SK-N-SH (cell line): Measurements from ENCODE around the gene ZNF747. TPM values are rescaled to one million over a fixed set of nuclear protein-coding genes. Genes with fewer than 3 reads are reported as not detected.

Experiments
- CTCF ChIA-PET: fragments of 300-600, 350-600 bp; formaldehyde crosslinking; extraction: SDS; loops from one replicate; lab custom pipeline; 2021; lab: Yijun Ruan, JAX
- POLR2A ChIA-PET: fragments of 350-600 bp; sonication (Branson Sonifier 250); formaldehyde crosslinking; extraction: SDS; loops from one replicate; lab custom pipeline; 2020; ENCODE audit warnings: antibody characterized with exemption, inconsistent platforms; lab: Yijun Ruan, JAX
- DNase-seq: peaks from one replicate; pipeline ENCODE4 v3.0.0; 2012
- H2AFZ ChIP-seq: fragments of 200-600 bp; sonication (generic); 2 replicates; pipeline ENCODE4 v1.8.1; 2016; ENCODE audit warnings: antibody characterized with exemption, mild to moderate bottlenecking, low read depth
- H3F3A ChIP-seq: fragments of 200-600 bp; sonication (generic); replicated peaks from 2 replicates; pipeline ENCODE3; 2016; ENCODE audit warnings: antibody characterized with exemption, mild to moderate bottlenecking; ENCODE audit not compliant: insufficient read depth
- H3K27ac ChIP-seq, 2 experiments: fragments of 200-500 bp in 1 of 2; fragments of 200-600 bp in 1 of 2; sonication (Bioruptor generic) in 1 of 2; sonication (generic), shearing (Covaris generic) in 1 of 2; 2 replicates each; pipeline versions ENCODE4 v1.5.1 to v1.6.1; 2014 to 2016; ENCODE audit warnings: low read depth in 2 of 2, inconsistent platforms in 1 of 2, low read length in 1 of 2, mild to moderate bottlenecking in 1 of 2, mixed read lengths in 1 of 2
- H3K27me3 ChIP-seq: fragments of 200-600 bp; sonication (generic), shearing (Covaris generic); 2 replicates; pipeline ENCODE4 v1.6.1; 2016; ENCODE audit warnings: mixed run types; ENCODE audit not compliant: insufficient read depth
- H3K36me3 ChIP-seq, 2 experiments: fragments of 200-500 bp in 1 of 2; fragments of 200-600 bp in 1 of 2; sonication (Bioruptor generic) in 1 of 2; sonication (generic) in 1 of 2; replicated peaks in 1 of 2; 2 replicates each; pipeline versions ENCODE3 to v1.5.1; 2014 to 2016; ENCODE audit warnings: low read length in 1 of 2, mild to moderate bottlenecking in 1 of 2; ENCODE audit not compliant: insufficient read depth in 2 of 2, control insufficient read depth in 1 of 2
- H3K4me1 ChIP-seq, 2 experiments: fragments of 200-500 bp in 1 of 2; fragments of 200-600 bp in 1 of 2; sonication (Bioruptor generic) in 1 of 2; sonication (generic), shearing (Covaris generic) in 1 of 2; 2 replicates each; pipeline versions ENCODE4 v1.5.1 to v1.6.1; 2014 to 2016; ENCODE audit warnings: low read depth in 1 of 2, low read length in 1 of 2, mixed run types in 1 of 2; ENCODE audit not compliant: insufficient read depth in 2 of 2, control insufficient read depth in 1 of 2
- H3K4me2 ChIP-seq: fragments of 200-600 bp; sonication (generic), shearing (Covaris generic); 2 replicates; pipeline ENCODE4 v1.6.1; 2017; ENCODE audit warnings: mixed run types
- H3K4me3 ChIP-seq, 2 experiments: fragments of 200-500 bp in 1 of 2; fragments of 200-600 bp in 1 of 2; sonication (Bioruptor generic) in 1 of 2; sonication (generic), shearing (Covaris generic) in 1 of 2; 2 replicates each; pipeline versions ENCODE4 v1.5.1 to v1.8.1; 2014 to 2016; ENCODE audit warnings: low read depth in 2 of 2, inconsistent platforms in 1 of 2, low read length in 1 of 2, mild to moderate bottlenecking in 1 of 2, mixed read lengths in 1 of 2, moderate library complexity in 1 of 2
- H3K79me2 ChIP-seq: fragments of 200-600 bp; sonication (generic); 2 replicates; pipeline ENCODE4 v1.8.1; 2017; ENCODE audit warnings: mild to moderate bottlenecking; ENCODE audit not compliant: insufficient read depth
- H3K9ac ChIP-seq: fragments of 200-600 bp; sonication (generic); 2 replicates; pipeline ENCODE4 v1.6.1; 2017; ENCODE audit warnings: mixed run types
- H3K9me2 ChIP-seq: fragments of 200-600 bp; sonication (generic); 2 replicates; pipeline ENCODE4 v1.6.1; 2017; ENCODE audit warnings: mixed run types
- H3K9me3 ChIP-seq: fragments of 200-600 bp; sonication (generic); 2 replicates; pipeline ENCODE4 v1.6.1; 2017; ENCODE audit warnings: mixed run types, mild to moderate bottlenecking, moderate library complexity
- H4K20me1 ChIP-seq: fragments of 200-600 bp; sonication (generic); 2 replicates; pipeline ENCODE4 v1.6.1; 2017; ENCODE audit warnings: mild to moderate bottlenecking, mixed run types; ENCODE audit not compliant: insufficient read depth
- ELF1 ChIP-seq: IDR thresholded peaks from 2 replicates; pipeline ENCODE4 v1.4.0; 2012
- EP300 ChIP-seq, 2 experiments: IDR thresholded peaks; 2 replicates each; pipeline versions ENCODE4 v1.4.0 to v1.6.1; 2012; ENCODE audit warnings: borderline replicate concordance in 1 of 2, low read depth in 1 of 2, low read length in 1 of 2
- EZH2phosphoT487 ChIP-seq: fragments of 200-600 bp; sonication (generic); IDR thresholded peaks from 2 replicates; pipeline ENCODE4 v1.6.1; 2017; ENCODE audit warnings: low read depth, mixed run types, mild to moderate bottlenecking, antibody characterized with exemption, moderate library complexity, borderline replicate concordance
- FOSL2 ChIP-seq: IDR thresholded peaks from 2 replicates; pipeline ENCODE4 v1.4.0; 2012; ENCODE audit warnings: low read depth, mild to moderate bottlenecking, moderate library complexity, borderline replicate concordance
- FOXJ3 ChIP-seq: sonication (generic); formaldehyde crosslinking; IDR thresholded peaks from 2 replicates; pipeline ENCODE4 v1.5.1; 2020; ENCODE audit warnings: mild to moderate bottlenecking, missing genetic modification reagents
- FOXM1 ChIP-seq: IDR thresholded peaks from 2 replicates; pipeline ENCODE4 v1.4.0; 2012; ENCODE audit warnings: low read depth, mild to moderate bottlenecking
- GABPA ChIP-seq: IDR thresholded peaks from 2 replicates; pipeline ENCODE4 v1.4.0; 2012; ENCODE audit warnings: low read depth, mild to moderate bottlenecking
- IRF3 ChIP-seq: fragments of 150-350 bp; IDR thresholded peaks from 2 replicates; pipeline ENCODE4 v1.6.1; 2016; ENCODE audit warnings: mild to moderate bottlenecking, low read depth, low read length
- MAX ChIP-seq: IDR thresholded peaks from 2 replicates; pipeline ENCODE4 v1.4.0; 2012; ENCODE audit warnings: low read depth
- MXI1 ChIP-seq: IDR thresholded peaks from 2 replicates; pipeline ENCODE4 v1.6.1; 2012; ENCODE audit warnings: mild to moderate bottlenecking, low read depth, low read length, improper control_type of control experiment
- NRF1 ChIP-seq: IDR thresholded peaks from 2 replicates; pipeline ENCODE4 v1.6.1; 2012; ENCODE audit warnings: low read depth, mild to moderate bottlenecking, low read length
- POLR2AphosphoS5 ChIP-seq: IDR thresholded peaks from 2 replicates; pipeline ENCODE4 v1.6.1; 2012; ENCODE audit warnings: low read depth, low read length
- RXRA ChIP-seq: IDR thresholded peaks from 2 replicates; pipeline ENCODE4 v1.4.0; 2012; ENCODE audit warnings: low read depth, mild to moderate bottlenecking, borderline replicate concordance
- SIN3A ChIP-seq: IDR thresholded peaks from 2 replicates; pipeline ENCODE4 v1.6.1; 2012; ENCODE audit warnings: low read depth, mild to moderate bottlenecking, low read length, moderate library complexity, borderline replicate concordance
- TAF1 ChIP-seq: IDR thresholded peaks from 2 replicates; pipeline ENCODE4 v1.6.1; 2012; ENCODE audit warnings: low read depth, mild to moderate bottlenecking, low read length, moderate library complexity, borderline replicate concordance
- TCF12 ChIP-seq: IDR thresholded peaks from 2 replicates; pipeline ENCODE4 v1.4.0; 2012
- TEAD4 ChIP-seq: IDR thresholded peaks from 2 replicates; pipeline ENCODE4 v1.4.0; 2012; ENCODE audit warnings: mild to moderate bottlenecking, borderline replicate concordance; ENCODE audit not compliant: insufficient read depth
- ZBTB33 ChIP-seq: IDR thresholded peaks from 2 replicates; pipeline ENCODE4 v1.4.0; 2012; ENCODE audit warnings: low read depth, borderline replicate concordance
- WGBS: methylation state at CpG from one replicate; pipeline ENCODE4 v1.1.6; 2017; ENCODE audit warnings: low lambda C conversion rate; 5-methylcytosine and 5-hydroxymethylcytosine counted together
- polyA plus RNA-seq, 3 experiments: library from polyadenylated mRNA; depleted of rRNA; stranded (reverse); fragments of >200 nt; gene quantifications; 2 replicates each; pipeline ENCODE4 v1.2.3, GENCODE V29; 2012
- TF ChIP-seq, protein P1 (sequence below): fragments of 150-350 bp; IDR thresholded peaks from 2 replicates; pipeline ENCODE4 v1.6.1; 2017; ENCODE audit warnings: antibody characterized with exemption, low read length, low read depth, borderline replicate concordance
- TF ChIP-seq, protein P2 (sequence below): IDR thresholded peaks from 2 replicates; pipeline ENCODE4 v1.4.0; 2012; ENCODE audit warnings: low read depth, borderline replicate concordance

The ZNF747 gene
- polyA plus RNA-seq, 1 of the 3 experiments (the other 2 are of a cell fraction): 5.8 TPM

DNA sequence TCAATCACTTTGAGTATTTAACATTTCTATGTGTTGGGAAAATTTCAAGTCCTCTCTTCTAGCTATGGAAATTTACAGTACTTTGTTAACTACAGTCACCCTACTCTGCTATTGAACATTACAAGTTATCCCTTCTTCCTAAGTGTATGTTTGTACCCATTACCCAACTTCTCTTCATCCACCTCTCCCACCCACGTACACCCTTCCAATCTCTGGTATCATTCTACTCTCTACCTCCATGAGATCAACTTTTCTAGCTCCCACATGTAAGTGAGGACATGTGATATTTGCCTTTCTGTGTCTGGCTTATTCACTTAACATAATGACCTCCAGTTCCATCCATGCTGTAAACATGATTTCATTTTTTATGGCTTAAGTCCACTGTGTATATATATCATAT, 40.0 kb upstream of the ZNF747 start:
- DNase-seq: no peak
- WGBS: 91% methylated on average over 1 of the region's 1 CpG
- H3K4me2 ChIP-seq: no peak overlapping the region
- CTCF ChIA-PET: no interaction called here
- no peaks in the 10 kb centered on the region for H3K9me3 ChIP-seq
- POLR2A ChIA-PET: no interaction called here
- no peak overlapping the region for H3K9ac ChIP-seq
- peaks cover 5 to 12% of the 10 kb centered on the region in 2 experiments; a peak in 1 of 4 replicates for H3K4me1 ChIP-seq
- H3K27me3 ChIP-seq: no peaks in the 10 kb centered on the region
- H3F3A ChIP-seq: peaks cover 14% of the 10 kb centered on the region
- H3K9me2 ChIP-seq: no peaks in the 10 kb centered on the region
- no peak overlapping the region for H3K27ac ChIP-seq
- no peaks in the 10 kb centered on the region for H4K20me1 ChIP-seq
- peaks cover 0 to 3% of the 10 kb centered on the region in 2 experiments for H3K36me3 ChIP-seq
- H3K4me3 ChIP-seq: no peak overlapping the region
- no peaks in the 10 kb centered on the region; the same call in 1 of the 2 replicates for H3K79me2 ChIP-seq
- TF ChIP-seq RXRA: no peak
- TF ChIP-seq TCF12: no peak
- H2AFZ ChIP-seq: no peak overlapping the region

GRCh38 chr16:30571445-30572322, 37.0 kb upstream of the ZNF747 start, which contains the start of gene ZNF688:
Gene ZNF688 (minus strand): TSS chr16:30571714. CDS start chr16:30571629, 85 bp downstream.
- ChIA-PET CTCF (interaction anchor here (0.6 to 2.7 kb wide), 19 partner anchors 13 to 162 kb away, joined by 3 to 10 read pairs (median 3); partner anchors contain the start of genes DCTPP1, FBRS, PRR14 and ZNF689), POLR2A (interaction anchor here (0.7 to 2.8 kb wide), 12 partner anchors 10 to 154 kb away, joined by 3 to 44 read pairs (median 4); partner anchors contain the start of genes DCTPP1, ZNF747, ZNF764 and ZNF785)
- Histone ChIP-seq H3K4me3 (peak within 1 kb of the TSS; percentile 64 to 68), H3K9ac (peak within 1 kb of the TSS; percentile 87), H3K9me3 (no peaks in the 10 kb centered on the region), H3K27me3 (no peaks in the 10 kb centered on the region), H3K36me3 (no peaks in the 10 kb centered on the region), H3K79me2 (no peaks in the 10 kb centered on the region; the same call in 1 of the 2 replicates), H3K9me2 (no peaks in the 10 kb centered on the region), H4K20me1 (no peaks in the 10 kb centered on the region), H3K4me1 (peaks cover 5 to 12% of the 10 kb centered on the region in 2 experiments; a peak in 1 of 4 replicates), H3K4me2 (peak within 1 kb of the TSS; percentile 94), H3F3A (peaks cover 14% of the 10 kb centered on the region), H3K27ac (peak within 1 kb of the TSS; percentile 83 to 96), H2AFZ (peak within 1 kb of the TSS; percentile 92)
- DNase-seq: peak; percentile 93
- WGBS: 0% methylated on average over 30 of the region's 67 CpGs
- TF ChIP-seq EZH2phosphoT487 (no peak), TEAD4 (no peak), POLR2AphosphoS5 (peak; percentile 71), GABPA (peak; percentile 50; the same call in 1 of the 2 replicates), ELF1 (peak; percentile 76), IRF3 (no peak), FOXM1 (no peak), SIN3A (peak; percentile 99), EP300 (IDR thresholded peaks at IDR 0.05; ENCODE audit: borderline replicate concordance in 1 of 2, low read depth in 1 of 2, low read length in 1 of 2) (peak in 1 of 2 experiments; percentile 18; a peak in 1 of 4 replicates), FOSL2 (no peak), NRF1 (no peak), MXI1 (peak; percentile 98), MAX (peak; percentile 71; the same call in 1 of the 2 replicates), RXRA (no peak), FOXJ3 (CRISPR knock-in tag) (no peak), ZBTB33 (0 out of 2 replicates have a peak, but pooled peaks have one; percentile 12), TAF1 (peak; percentile 62)
- TF ChIP-seq, protein P1, sequence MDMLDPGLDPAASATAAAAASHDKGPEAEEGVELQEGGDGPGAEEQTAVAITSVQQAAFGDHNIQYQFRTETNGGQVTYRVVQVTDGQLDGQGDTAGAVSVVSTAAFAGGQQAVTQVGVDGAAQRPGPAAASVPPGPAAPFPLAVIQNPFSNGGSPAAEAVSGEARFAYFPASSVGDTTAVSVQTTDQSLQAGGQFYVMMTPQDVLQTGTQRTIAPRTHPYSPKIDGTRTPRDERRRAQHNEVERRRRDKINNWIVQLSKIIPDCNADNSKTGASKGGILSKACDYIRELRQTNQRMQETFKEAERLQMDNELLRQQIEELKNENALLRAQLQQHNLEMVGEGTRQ: no peak
- TF ChIP-seq, protein P2, sequence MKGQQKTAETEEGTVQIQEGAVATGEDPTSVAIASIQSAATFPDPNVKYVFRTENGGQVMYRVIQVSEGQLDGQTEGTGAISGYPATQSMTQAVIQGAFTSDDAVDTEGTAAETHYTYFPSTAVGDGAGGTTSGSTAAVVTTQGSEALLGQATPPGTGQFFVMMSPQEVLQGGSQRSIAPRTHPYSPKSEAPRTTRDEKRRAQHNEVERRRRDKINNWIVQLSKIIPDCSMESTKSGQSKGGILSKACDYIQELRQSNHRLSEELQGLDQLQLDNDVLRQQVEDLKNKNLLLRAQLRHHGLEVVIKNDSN: no peak
